ENCODE results near the gene PML. TPM values are rescaled to one million over a fixed set of nuclear protein-coding genes. Genes with fewer than 3 reads are reported as not detected.

Gene PML
- polyA plus RNA-seq, 1 of the 3 experiments (the other 2 are of a cell fraction), result 18.4 TPM

- Histone ChIP-seq H3K27me3 (ENCODE audit: insufficient read depth) (no peaks in the 10 kb centered on the region), H3K4me3 (ENCODE audit: low read depth in 2 of 2, low read length in 1 of 2) (no peak overlapping the region), H4K20me1 (ENCODE audit: insufficient read depth) (no peaks in the 10 kb centered on the region), H3K9me3 (no peaks in the 10 kb centered on the region), H3F3A (replicated peaks; ENCODE audit: insufficient read depth) (peaks cover 28% of the 10 kb centered on the region), H3K27ac (ENCODE audit: low read depth in 2 of 2, low read length in 1 of 2) (no peak overlapping the region), H3K9ac (no peak overlapping the region), H3K36me3 (replicated peaks in 1 of 2; ENCODE audit: control insufficient read depth in 1 of 2, insufficient read depth in 2 of 2, low read length in 1 of 2) (no peaks in the 10 kb centered on the region), H3K4me2 (no peak overlapping the region), H3K79me2 (ENCODE audit: insufficient read depth) (no peaks in the 10 kb centered on the region), H3K9me2 (no peaks in the 10 kb centered on the region), H2AFZ (ENCODE audit: low read depth) (no peak overlapping the region), H3K4me1 (ENCODE audit: control insufficient read depth in 1 of 2, insufficient read depth in 2 of 2, low read depth in 1 of 2, low read length in 1 of 2) (peaks cover 52 to 57% of the 10 kb centered on the region in 2 experiments; a peak in 3 of 4 replicates)
- WGBS (ENCODE audit: low lambda C conversion rate), result 91% methylated on average over 1 of the region's 1 CpG
- ChIA-PET CTCF (interaction anchor here (1.0 to 1.7 kb wide), 3 partner anchors 14 to 62 kb away, joined by 3 to 7 read pairs (median 3); no protein-coding TSS in a partner anchor), POLR2A (no interaction called here)
- no peak for TF ChIP-seq RFX5 (IDR thresholded peaks at IDR 0.05; ENCODE audit: low read length)
- no peak for TF ChIP-seq FOXJ3 (CRISPR knock-in tag; IDR thresholded peaks at IDR 0.05)
- no peak for TF ChIP-seq MAX (IDR thresholded peaks at IDR 0.05; ENCODE audit: low read depth)
- TF ChIP-seq SMC3 (IDR thresholded peaks at IDR 0.05; ENCODE audit: low read depth, low read length), result no peak
- no peak for TF ChIP-seq POLR2AphosphoS5 (IDR thresholded peaks at IDR 0.05; ENCODE audit: low read depth, low read length)
- no peak for TF ChIP-seq CHD2 (IDR thresholded peaks at IDR 0.05; ENCODE audit: low read length, partially characterized antibody)
- TF ChIP-seq EZH2phosphoT487 (IDR thresholded peaks at IDR 0.05; ENCODE audit: borderline replicate concordance, low read depth), result no peak
- TF ChIP-seq CTCF (IDR thresholded peaks at IDR 0.05), result no peak
- TF ChIP-seq USF2 (IDR thresholded peaks at IDR 0.05; ENCODE audit: borderline replicate concordance, low read depth, low read length), result no peak
- TF ChIP-seq TAF1 (IDR thresholded peaks at IDR 0.05; ENCODE audit: borderline replicate concordance, low read depth, low read length), result no peak
- TF ChIP-seq GATA2 (CRISPR knock-in tag; IDR thresholded peaks at IDR 0.05), result no peak
- no peak for TF ChIP-seq TEAD4 (IDR thresholded peaks at IDR 0.05; ENCODE audit: borderline replicate concordance, insufficient read depth)
- no peak for TF ChIP-seq MXI1 (IDR thresholded peaks at IDR 0.05; ENCODE audit: low read depth, low read length)
- TF ChIP-seq JUND (IDR thresholded peaks at IDR 0.05), result no peak
- TF ChIP-seq PBX3 (IDR thresholded peaks at IDR 0.05), result no peak
- TF ChIP-seq RAD21 (IDR thresholded peaks at IDR 0.05; ENCODE audit: low read length), result no peak
- DNase-seq, result no peak
Measured at GRCh38 chr15:73986776-73987056, 7.8 kb upstream of the PML start.
